H7 (cell line): ENCODE results near the gene LYPD6. TPM values are rescaled to one million over a fixed set of nuclear protein-coding genes. Genes with fewer than 3 reads are reported as not detected.
A peak's percentile ranks its signal among the peaks of the same experiment; 100 is the strongest.

Experiments used
- DNase-seq: peaks from one replicate; pipeline ENCODE4 v3.0.0; 2012
- H3K27me3 ChIP-seq: 2 replicates; pipeline ENCODE4 v1.6.0; 2011; ENCODE audit warnings: mild to moderate bottlenecking, low read length; ENCODE audit not compliant: control insufficient read depth, insufficient read depth
- H3K36me3 ChIP-seq: replicated peaks from 2 replicates; pipeline ENCODE4 v1.5.1; 2011; ENCODE audit warnings: low read length; ENCODE audit not compliant: control insufficient read depth, insufficient read depth
- H3K4me3 ChIP-seq: 2 replicates; pipeline ENCODE4 v1.5.1; 2011; ENCODE audit warnings: low read depth, mild to moderate bottlenecking, control low read depth, low read length, moderate library complexity; ENCODE audit not compliant: insufficient read depth
- total RNA-seq: library from RNA; depleted of rRNA; stranded (reverse); fragments of >200 nt; shearing (Covaris generic); gene quantifications from 2 replicates; pipeline ENCODE4 v1.2.3, GENCODE V29; 2014

The LYPD6 gene
- total RNA-seq, 1 experiment from 2014 or later: 2.9 TPM

GRCh38 chr2:149331023-149331400 is 625 bp downstream of the LYPD6 start:
- DNase-seq: no peak
- Histone ChIP-seq H3K4me3 (peak overlapping the region; percentile 77), H3K36me3 (no peaks in the 10 kb centered on the region), H3K27me3 (peaks cover 8% of the 10 kb centered on the region)

GRCh38 chr2:149332364-149332763 is 2.0 kb downstream of the LYPD6 start:
- no peak for DNase-seq
- no peak overlapping the region for H3K4me3 ChIP-seq
- H3K36me3 ChIP-seq: no peaks in the 10 kb centered on the region

GRCh38 chr2:149333636-149334035 is 3.2 kb downstream of the LYPD6 start:
- DNase-seq: no peak
- Histone ChIP-seq H3K36me3 (no peaks in the 10 kb centered on the region), H3K4me3 (no peak overlapping the region), H3K27me3 (peaks cover 8% of the 10 kb centered on the region)

More at GRCh38 chr2:149332364-149332763, 2.0 kb downstream of the LYPD6 start:
- peaks cover 8% of the 10 kb centered on the region for H3K27me3 ChIP-seq

GRCh38 chr2:149334156-149334555 is 3.8 kb downstream of the LYPD6 start:
- peaks cover 8% of the 10 kb centered on the region for H3K27me3 ChIP-seq
- H3K4me3 ChIP-seq: no peak overlapping the region

GRCh38 chr2:149339324-149339723 is 8.9 kb downstream of the LYPD6 start:
- no peak for DNase-seq
- H3K27me3 ChIP-seq: no peaks in the 10 kb centered on the region
- no peak overlapping the region for H3K4me3 ChIP-seq
- no peaks in the 10 kb centered on the region for H3K36me3 ChIP-seq

More at GRCh38 chr2:149334156-149334555, 3.8 kb downstream of the LYPD6 start:
- DNase-seq: no peak
- no peaks in the 10 kb centered on the region for H3K36me3 ChIP-seq

GRCh38 chr2:149342509-149342908 is 12.1 kb downstream of the LYPD6 start:
- Histone ChIP-seq H3K27me3 (no peaks in the 10 kb centered on the region), H3K36me3 (no peaks in the 10 kb centered on the region), H3K4me3 (no peak overlapping the region)
- no peak for DNase-seq

- no peak for DNase-seq
- H3K36me3 ChIP-seq: no peaks in the 10 kb centered on the region
- H3K4me3 ChIP-seq: no peak overlapping the region
- no peaks in the 10 kb centered on the region for H3K27me3 ChIP-seq
These were observed 13.7 kb downstream of the LYPD6 start for GRCh38 chr2:149344105-149344504.

- no peaks in the 10 kb centered on the region for H3K36me3 ChIP-seq
- H3K27me3 ChIP-seq: no peaks in the 10 kb centered on the region
- H3K4me3 ChIP-seq: no peak overlapping the region
These were observed 15.9 kb downstream of the LYPD6 start for GRCh38 chr2:149346272-149346671.

GRCh38 chr2:149348291-149348690 is 17.9 kb downstream of the LYPD6 start:
- H3K4me3 ChIP-seq: no peak overlapping the region
- H3K27me3 ChIP-seq: no peaks in the 10 kb centered on the region
- no peak for DNase-seq
- H3K36me3 ChIP-seq: no peaks in the 10 kb centered on the region

More at GRCh38 chr2:149346272-149346671, 15.9 kb downstream of the LYPD6 start:
- no peak for DNase-seq

GRCh38 chr2:149353421-149353820 is 23.0 kb downstream of the LYPD6 start:
- Histone ChIP-seq H3K4me3 (no peak overlapping the region), H3K36me3 (no peaks in the 10 kb centered on the region), H3K27me3 (no peaks in the 10 kb centered on the region)
- no peak for DNase-seq

- H3K36me3 ChIP-seq: no peaks in the 10 kb centered on the region
- H3K4me3 ChIP-seq: no peak overlapping the region
- H3K27me3 ChIP-seq: no peaks in the 10 kb centered on the region
- DNase-seq: no peak
These were observed 25.5 kb downstream of the LYPD6 start for GRCh38 chr2:149355716-149356422.

- Histone ChIP-seq H3K27me3 (no peaks in the 10 kb centered on the region), H3K4me3 (no peak overlapping the region), H3K36me3 (no peaks in the 10 kb centered on the region)
- no peak for DNase-seq
These were observed 26.7 kb downstream of the LYPD6 start for GRCh38 chr2:149357058-149357457.

- Histone ChIP-seq H3K4me3 (no peak overlapping the region), H3K36me3 (no peaks in the 10 kb centered on the region), H3K27me3 (no peaks in the 10 kb centered on the region)
- no peak for DNase-seq
These were observed 29.7 kb downstream of the LYPD6 start for GRCh38 chr2:149360106-149360505.

GRCh38 chr2:149363958-149364357 is 33.6 kb downstream of the LYPD6 start:
- no peak overlapping the region for H3K4me3 ChIP-seq
- no peak for DNase-seq
- no peaks in the 10 kb centered on the region for H3K27me3 ChIP-seq
- H3K36me3 ChIP-seq: no peaks in the 10 kb centered on the region

GRCh38 chr2:149364839-149365238 is 34.5 kb downstream of the LYPD6 start:
- no peaks in the 10 kb centered on the region for H3K36me3 ChIP-seq
- no peak for DNase-seq
- no peak overlapping the region for H3K4me3 ChIP-seq
- H3K27me3 ChIP-seq: no peaks in the 10 kb centered on the region
